Measurements from ENCODE around the gene PLEKHM3. TPM values are rescaled to one million over a fixed set of nuclear protein-coding genes. Genes with fewer than 3 reads are reported as not detected.

PLEKHM3 gene
- total and polyA plus RNA-seq, 2 of the 13 experiments (the other 11 are each of a cell fraction or from before 2014, with no cell fraction given) = 4.5 to 4.7 TPM

DNA sequence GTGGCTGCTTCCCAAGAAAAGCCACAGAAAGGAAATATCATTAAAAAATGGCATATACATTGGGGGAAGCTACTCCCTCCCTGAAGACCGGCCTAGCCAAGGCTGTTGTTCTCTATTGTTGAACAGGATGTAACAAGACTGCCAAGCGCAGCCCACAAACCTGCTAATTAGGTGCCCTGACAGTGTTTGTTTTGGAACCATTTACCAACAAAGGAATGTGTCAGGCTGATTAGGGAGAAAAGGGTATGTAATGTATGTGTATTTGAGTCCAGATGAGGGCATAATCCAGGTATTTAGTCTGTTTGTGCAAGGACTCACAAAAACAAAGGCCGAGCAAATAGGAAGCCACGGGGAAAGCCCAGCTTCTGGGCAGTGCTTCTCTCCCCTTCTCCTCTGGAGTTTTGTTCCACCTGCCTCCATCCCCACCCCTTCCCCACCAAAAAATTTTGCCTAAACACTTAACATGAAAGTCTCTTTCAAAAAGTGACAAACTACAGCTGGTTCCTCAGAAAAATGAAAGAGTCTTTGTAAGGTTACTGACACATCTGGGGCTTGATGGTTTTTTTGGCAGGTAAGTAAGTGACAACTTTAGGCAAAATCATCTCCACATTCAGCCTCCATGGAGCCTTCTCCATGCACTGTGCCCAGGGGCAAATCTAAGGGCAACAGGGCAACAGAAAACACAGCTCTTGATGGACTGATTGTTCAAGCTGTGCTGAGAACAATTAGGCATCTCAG, 177.4 kb downstream of the PLEKHM3 start (continued):
- TF ChIP-seq AKNA (CRISPR knock-in tag; IDR thresholded peaks at IDR 0.05; ENCODE audit: borderline replicate concordance) (0 out of 2 replicates have a peak, but pooled peaks have one; percentile 8), FOSL2 (CRISPR knock-in tag; IDR thresholded peaks at IDR 0.05) (peak; percentile 88), JUND (CRISPR knock-in tag; IDR thresholded peaks at IDR 0.05) (peak; percentile 85), ZNF879 (CRISPR knock-in tag; IDR thresholded peaks at IDR 0.05) (no peak; the same call in 1 of the 2 replicates), SNAI1 (CRISPR knock-in tag; IDR thresholded peaks at IDR 0.05; ENCODE audit: borderline replicate concordance) (peak; percentile 85), ZNF460 (CRISPR knock-in tag; IDR thresholded peaks at IDR 0.05; ENCODE audit: borderline replicate concordance) (no peak; the same call in 1 of the 2 replicates), ASH2L (IDR thresholded peaks at IDR 0.05; ENCODE audit: insufficient read length, low read depth, low read length) (peak; percentile 83), ZNF496 (CRISPR knock-in tag; IDR thresholded peaks at IDR 0.05; ENCODE audit: insufficient replicate concordance) (no peak), ZNF34 (CRISPR knock-in tag; IDR thresholded peaks at IDR 0.05; ENCODE audit: borderline replicate concordance) (peak; percentile 66; the same call in 1 of the 2 replicates), HNF4A (CRISPR knock-in tag; IDR thresholded peaks at IDR 0.05) (peak; percentile 87), ZNF678 (CRISPR knock-in tag; IDR thresholded peaks at IDR 0.05) (no peak), SOX13 (IDR thresholded peaks at IDR 0.05) (peak; percentile 98), SOX13 (CRISPR knock-in tag; conservative IDR thresholded peaks at IDR 0.05 in 1 of 2, IDR thresholded peaks at IDR 0.05 in 1 of 2) (peak in 1 of 2 experiments; percentile 99; a peak in 2 of 4 replicates), NAIF1 (CRISPR knock-in tag; IDR thresholded peaks at IDR 0.05; ENCODE audit: borderline replicate concordance) (peak; percentile 21; the same call in 1 of the 2 replicates)
- TF ChIP-seq, protein P1, sequence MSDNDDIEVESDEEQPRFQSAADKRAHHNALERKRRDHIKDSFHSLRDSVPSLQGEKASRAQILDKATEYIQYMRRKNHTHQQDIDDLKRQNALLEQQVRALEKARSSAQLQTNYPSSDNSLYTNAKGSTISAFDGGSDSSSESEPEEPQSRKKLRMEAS (IDR thresholded peaks at IDR 0.05) = peak; percentile 30; the same call in 1 of the 2 replicates
- TF ChIP-seq, protein P2, sequence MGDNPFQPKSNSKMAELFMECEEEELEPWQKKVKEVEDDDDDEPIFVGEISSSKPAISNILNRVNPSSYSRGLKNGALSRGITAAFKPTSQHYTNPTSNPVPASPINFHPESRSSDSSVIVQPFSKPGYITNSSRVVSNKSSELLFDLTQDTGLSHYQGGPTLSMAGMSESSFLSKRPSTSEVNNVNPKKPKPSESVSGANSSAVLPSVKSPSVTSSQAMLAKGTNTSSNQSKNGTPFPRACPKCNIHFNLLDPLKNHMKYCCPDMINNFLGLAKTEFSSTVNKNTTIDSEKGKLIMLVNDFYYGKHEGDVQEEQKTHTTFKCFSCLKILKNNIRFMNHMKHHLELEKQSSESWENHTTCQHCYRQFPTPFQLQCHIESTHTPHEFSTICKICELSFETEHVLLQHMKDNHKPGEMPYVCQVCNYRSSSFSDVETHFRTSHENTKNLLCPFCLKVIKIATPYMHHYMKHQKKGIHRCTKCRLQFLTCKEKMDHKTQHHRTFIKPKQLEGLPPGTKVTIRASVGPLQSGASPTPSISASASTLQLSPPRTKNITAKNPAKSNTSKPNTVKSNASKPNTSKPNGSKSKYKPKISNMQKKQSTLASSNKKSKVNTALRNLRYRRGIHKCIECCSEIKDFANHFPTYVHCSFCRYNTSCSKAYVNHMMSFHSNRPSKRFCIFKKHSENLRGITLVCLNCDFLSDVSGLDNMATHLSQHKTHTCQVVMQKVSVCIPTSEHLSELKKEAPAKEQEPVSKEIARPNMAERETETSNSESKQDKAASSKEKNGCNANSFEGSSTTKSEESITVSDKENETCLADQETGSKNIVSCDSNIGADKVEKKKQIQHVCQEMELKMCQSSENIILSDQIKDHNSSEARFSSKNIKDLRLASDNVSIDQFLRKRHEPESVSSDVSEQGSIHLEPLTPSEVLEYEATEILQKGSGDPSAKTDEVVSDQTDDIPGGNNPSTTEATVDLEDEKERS (CRISPR knock-in tag; IDR thresholded peaks at IDR 0.05) = no peak
- TF ChIP-seq, protein P3, sequence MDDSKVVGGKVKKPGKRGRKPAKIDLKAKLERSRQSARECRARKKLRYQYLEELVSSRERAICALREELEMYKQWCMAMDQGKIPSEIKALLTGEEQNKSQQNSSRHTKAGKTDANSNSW (CRISPR knock-in tag; IDR thresholded peaks at IDR 0.05; ENCODE audit: borderline replicate concordance) = no peak
- TF ChIP-seq, protein P4, sequence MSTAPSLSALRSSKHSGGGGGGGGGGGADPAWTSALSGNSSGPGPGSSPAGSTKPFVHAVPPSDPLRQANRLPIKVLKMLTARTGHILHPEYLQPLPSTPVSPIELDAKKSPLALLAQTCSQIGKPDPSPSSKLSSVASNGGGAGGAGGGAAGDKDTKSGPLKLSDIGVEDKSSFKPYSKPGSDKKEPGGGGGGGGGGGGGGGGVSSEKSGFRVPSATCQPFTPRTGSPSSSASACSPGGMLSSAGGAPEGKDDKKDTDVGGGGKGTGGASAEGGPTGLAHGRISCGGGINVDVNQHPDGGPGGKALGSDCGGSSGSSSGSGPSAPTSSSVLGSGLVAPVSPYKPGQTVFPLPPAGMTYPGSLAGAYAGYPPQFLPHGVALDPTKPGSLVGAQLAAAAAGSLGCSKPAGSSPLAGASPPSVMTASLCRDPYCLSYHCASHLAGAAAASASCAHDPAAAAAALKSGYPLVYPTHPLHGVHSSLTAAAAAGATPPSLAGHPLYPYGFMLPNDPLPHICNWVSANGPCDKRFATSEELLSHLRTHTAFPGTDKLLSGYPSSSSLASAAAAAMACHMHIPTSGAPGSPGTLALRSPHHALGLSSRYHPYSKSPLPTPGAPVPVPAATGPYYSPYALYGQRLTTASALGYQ (CRISPR knock-in tag; IDR thresholded peaks at IDR 0.05) = peak; percentile 75

Measured in HepG2 (cell line).